Measurements from ENCODE around the gene GRN. TPM values are rescaled to one million over a fixed set of nuclear protein-coding genes. Genes with fewer than 3 reads are reported as not detected.
A peak's percentile ranks its signal among the peaks of the same experiment; 100 is the strongest.

GRN gene
- total RNA-seq, 1 experiment from 2014 or later = 127 TPM

- H4K5ac ChIP-seq (ENCODE audit: insufficient read length, low read depth, low read length) = no peak overlapping the region
- no peak overlapping the region for H4K91ac ChIP-seq (ENCODE audit: insufficient read length, low read depth, low read length)
- no peak overlapping the region for H2AK5ac ChIP-seq (ENCODE audit: insufficient read length, low read length)
- peak overlapping the region; percentile 11 for H3K18ac ChIP-seq (ENCODE audit: insufficient read length, low read depth, low read length)
- H4K8ac ChIP-seq (replicated peaks; ENCODE audit: insufficient read length, low read depth, low read length) = no peak overlapping the region
- no peaks in the 10 kb centered on the region for H4K20me1 ChIP-seq (ENCODE audit: control insufficient read depth, insufficient read depth, insufficient read length)
- no peak overlapping the region for H3K9ac ChIP-seq (ENCODE audit: extremely low read depth, insufficient read length, low read length)
- H2AFZ ChIP-seq (ENCODE audit: low read length) = no peak overlapping the region
- no peak overlapping the region for H3K27ac Mint-ChIP-seq
- peaks cover 0 to 4% (median 0%) of the 10 kb centered on the region in 3 experiments; a peak in 1 of 7 replicates for H3K36me3 Mint-ChIP-seq (ENCODE audit: insufficient read depth in 1 of 3, low read depth in 3 of 3)
- H2BK5ac ChIP-seq (ENCODE audit: insufficient read length, low read length) = no peak overlapping the region
- DNase-seq = no peak
- H3K27ac ChIP-seq (ENCODE audit: insufficient read length, low read depth, low read length) = no peak overlapping the region
- H3K27me3 Mint-ChIP-seq (ENCODE audit: low read depth) = peaks cover 40% of the 10 kb centered on the region
- WGBS (ENCODE audit: extremely low coverage, insufficient read length, low lambda C conversion rate) = no CpG with 5 or more reads among the region's 9 CpGs
- peaks cover 13% of the 10 kb centered on the region for H3K23me2 ChIP-seq (ENCODE audit: insufficient read length, low read depth, low read length, poor library complexity, severe bottlenecking)
- H2BK15ac ChIP-seq (ENCODE audit: low read depth, low read length) = no peak overlapping the region
- H3K4me3 Mint-ChIP-seq = no peak overlapping the region; a peak in 1 of 5 replicates
- H2BK20ac ChIP-seq (ENCODE audit: low read depth, low read length, poor library complexity, severe bottlenecking) = no peak overlapping the region
- no peaks in the 10 kb centered on the region; the same call in 1 of the 2 replicates for H3K4me1 ChIP-seq (ENCODE audit: insufficient read depth, low read length)
- no peak overlapping the region for H3K4ac ChIP-seq (ENCODE audit: low read depth, low read length)
- H3K4me1 Mint-ChIP-seq = peaks cover 11 to 22% of the 10 kb centered on the region in 2 experiments
- H3K79me1 ChIP-seq (ENCODE audit: insufficient read depth, low read depth, low read length, poor library complexity, severe bottlenecking) = no peaks in the 10 kb centered on the region
- no peaks in the 10 kb centered on the region; a peak in 1 of 5 replicates for H3K9me3 Mint-ChIP-seq
- no peak for TF ChIP-seq CTCF (conservative IDR thresholded peaks at IDR 0.05)
- H3K79me2 ChIP-seq (ENCODE audit: insufficient read depth, low read length) = no peaks in the 10 kb centered on the region
- H3K4me2 ChIP-seq (ENCODE audit: insufficient read depth, insufficient read length, low read length) = no peak overlapping the region
- H3K9me3 ChIP-seq (ENCODE audit: control insufficient read depth, low read depth, low read length) = no peaks in the 10 kb centered on the region
- no peak overlapping the region for H2BK12ac ChIP-seq (ENCODE audit: insufficient read length, low read depth, low read length)
- no peak overlapping the region for H2BK120ac ChIP-seq (ENCODE audit: low read depth, low read length, poor library complexity, severe bottlenecking)
- no peak overlapping the region for H3T11ph ChIP-seq (ENCODE audit: low read length)
- H3K56ac ChIP-seq (ENCODE audit: insufficient read length, low read depth, low read length) = no peak overlapping the region
- H3K23ac ChIP-seq (ENCODE audit: insufficient read length, low read depth, low read length) = no peak overlapping the region
- no peak overlapping the region for H3K14ac ChIP-seq (ENCODE audit: insufficient read depth, low read length)
- H3K27me3 ChIP-seq (ENCODE audit: insufficient read depth, low read length) = peaks cover 14% of the 10 kb centered on the region; the same call in 1 of the 2 replicates
Observed at GRCh38 chr17:44380767-44381166, 35.7 kb downstream of the GRN start.

All from H9 (cell line).